AG10803 (cell line): ENCODE data around the gene UBAP1L.
"Not testable (repeated sequence)": the region's sequence is repeated elsewhere in the genome, so short reads cannot be mapped to it uniquely, and the experiment has no call there.

Source experiments
- DNase-seq: peaks from one replicate; pipeline ENCODE4 v3.0.0; 2010; ENCODE audit warnings: low read depth
- H3K4me3 ChIP-seq: 2 replicates; pipeline ENCODE4 v1.5.1; 2011; ENCODE audit warnings: mild to moderate bottlenecking, low read length, control low read depth
- CTCF ChIP-seq: conservative IDR thresholded peaks from 2 replicates; pipeline ENCODE4 v1.5.1; 2011; ENCODE audit warnings: mild to moderate bottlenecking, low read length, control low read depth, inconsistent platforms

Gene UBAP1L

GRCh38 chr15:65081758-65082157 lies 33.2 kb downstream of the UBAP1L start:
- no peak for TF ChIP-seq CTCF
- no peak for DNase-seq
- H3K4me3 ChIP-seq: no peak overlapping the region

GRCh38 chr15:65081270-65081669 lies 33.7 kb downstream of the UBAP1L start:
- H3K4me3 ChIP-seq: no peak overlapping the region
- TF ChIP-seq CTCF: no peak
- DNase-seq: no peak

DNA sequence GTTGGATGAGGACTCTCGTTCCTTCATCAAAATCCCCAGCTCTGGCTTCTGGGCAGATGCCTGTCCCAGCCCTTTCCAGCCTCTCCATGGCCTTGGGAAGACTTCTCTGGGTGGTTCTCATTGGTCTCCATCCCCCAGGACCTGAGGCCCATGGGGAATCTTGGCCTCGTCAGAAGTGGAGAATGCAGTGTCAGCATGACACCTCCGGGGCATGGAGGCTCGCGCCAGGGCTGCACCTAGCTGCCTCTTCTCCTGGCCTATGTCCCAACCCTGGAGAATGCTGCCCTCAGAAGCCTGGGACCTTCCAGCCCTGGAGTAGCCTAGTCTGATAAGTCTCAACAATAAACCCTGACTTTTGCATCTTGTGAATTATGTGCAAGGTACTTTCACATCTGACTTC lies 35.4 kb downstream of the UBAP1L start:
- H3K4me3 ChIP-seq: no peak overlapping the region
- no peak for DNase-seq
- no peak for TF ChIP-seq CTCF

- H3K4me3 ChIP-seq: no peak overlapping the region
- DNase-seq: peak; percentile 55
- TF ChIP-seq CTCF: peak; percentile 68
Observed at GRCh38 chr15:65077981-65078352, 37.0 kb downstream of the UBAP1L start.

DNA sequence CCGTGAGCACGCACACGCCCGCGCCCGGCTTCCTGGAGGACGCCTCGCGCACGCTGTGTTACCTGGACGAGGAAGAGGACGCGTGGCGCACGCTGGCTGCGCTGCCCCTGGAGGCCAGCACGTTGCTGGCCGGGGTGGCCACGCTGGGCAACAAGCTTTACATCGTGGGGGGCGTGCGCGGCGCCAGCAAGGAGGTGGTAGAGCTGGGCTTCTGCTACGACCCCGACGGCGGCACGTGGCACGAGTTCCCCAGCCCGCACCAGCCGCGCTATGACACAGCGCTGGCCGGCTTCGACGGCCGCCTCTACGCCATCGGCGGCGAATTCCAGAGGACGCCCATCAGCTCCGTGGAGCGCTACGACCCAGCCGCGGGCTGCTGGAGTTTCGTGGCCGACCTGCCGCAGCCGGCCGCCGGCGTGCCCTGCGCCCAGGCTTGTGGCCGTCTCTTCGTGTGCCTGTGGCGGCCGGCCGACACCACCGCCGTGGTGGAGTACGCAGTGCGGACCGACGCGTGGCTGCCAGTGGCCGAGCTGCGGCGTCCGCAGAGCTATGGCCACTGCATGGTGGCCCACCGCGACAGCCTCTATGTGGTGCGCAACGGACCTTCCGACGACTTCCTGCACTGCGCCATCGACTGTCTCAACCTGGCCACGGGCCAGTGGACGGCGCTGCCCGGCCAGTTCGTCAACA lies 37.6 kb downstream of the UBAP1L start:
- TF ChIP-seq CTCF: no peak
- no peak overlapping the region for H3K4me3 ChIP-seq
- DNase-seq: no peak

GRCh38 chr15:65076486-65077290 lies 38.3 kb downstream of the UBAP1L start, which contains the start of gene KBTBD13:
Gene KBTBD13 (plus strand): TSS chr15:65076746. CDS start chr15:65076816, 70 bp downstream.
- TF ChIP-seq CTCF: no peak
- no peak within 1 kb of the TSS for H3K4me3 ChIP-seq
- no peak for DNase-seq

DNA sequence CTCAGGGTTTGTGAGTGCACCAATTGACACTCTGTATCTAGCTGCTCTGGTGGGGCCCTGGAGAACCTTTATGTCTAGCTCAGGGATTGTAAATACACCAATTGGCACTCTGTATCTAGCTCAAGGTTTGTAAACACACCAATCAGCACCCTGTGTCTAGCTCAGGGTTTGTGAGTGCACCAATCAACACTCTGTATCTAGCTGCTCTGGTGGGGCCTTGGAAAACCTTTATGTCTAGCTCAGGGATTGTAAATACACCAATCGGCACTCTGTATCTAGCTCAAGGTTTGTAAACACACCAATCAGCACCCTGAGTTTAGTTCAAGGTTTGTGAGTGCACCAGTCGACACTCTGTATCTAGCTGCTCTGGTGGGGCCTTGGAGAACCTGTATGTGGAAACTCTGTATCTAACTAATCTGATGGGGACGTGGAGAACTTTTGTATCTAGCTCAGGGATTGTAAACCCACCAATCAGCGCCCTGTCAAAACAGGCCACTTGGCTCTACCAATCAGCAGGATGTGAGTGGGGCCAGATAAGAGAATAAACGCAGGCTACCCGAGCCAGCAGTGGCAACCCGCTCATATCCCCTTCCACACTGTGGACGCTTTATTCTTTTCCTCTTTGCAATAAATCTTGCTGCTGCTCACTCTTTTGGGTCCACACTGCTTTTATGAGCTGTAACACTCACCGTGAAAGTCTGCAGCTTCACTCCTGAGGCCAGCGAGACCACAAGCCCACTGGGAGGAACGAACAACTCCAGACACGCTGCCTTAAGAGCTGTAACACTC lies 39.2 kb downstream of the UBAP1L start:
- not testable (repeated sequence) for H3K4me3 ChIP-seq, DNase-seq

GRCh38 chr15:65074946-65075345 lies 40.1 kb downstream of the UBAP1L start:
- not testable (repeated sequence) for H3K4me3 ChIP-seq, DNase-seq
